Left lobe of liver (tissue), 2 donors: ENCODE data around the gene MTIF3. TPM values are rescaled to one million over a fixed set of nuclear protein-coding genes. Genes with fewer than 3 reads are reported as not detected.

Experiments
- ATAC-seq: fragments of 200-7000 bp; cut with Tn5 transposase; one replicate; pipeline ENCODE4 v1.9.1; 2020; ENCODE audit warnings: mild to moderate bottlenecking, moderate library complexity
- DNase-seq: peaks from one replicate; pipeline ENCODE4 v3.0.0-alpha.2; 2020; ENCODE audit warnings: low spot score
- total RNA-seq: library from RNA; stranded (reverse); gene quantifications from one replicate; pipeline ENCODE4 v1.2.1, GENCODE V29; 2021
- donor health status: DM: no; HTN: no; CAD: no; lungs with moderate emphysema.
- donor health status: DM: no; HTN: yes; CAD: no.

Gene MTIF3
- total RNA-seq, 1 donor from 2014 or later: 24.0 TPM

DNA sequence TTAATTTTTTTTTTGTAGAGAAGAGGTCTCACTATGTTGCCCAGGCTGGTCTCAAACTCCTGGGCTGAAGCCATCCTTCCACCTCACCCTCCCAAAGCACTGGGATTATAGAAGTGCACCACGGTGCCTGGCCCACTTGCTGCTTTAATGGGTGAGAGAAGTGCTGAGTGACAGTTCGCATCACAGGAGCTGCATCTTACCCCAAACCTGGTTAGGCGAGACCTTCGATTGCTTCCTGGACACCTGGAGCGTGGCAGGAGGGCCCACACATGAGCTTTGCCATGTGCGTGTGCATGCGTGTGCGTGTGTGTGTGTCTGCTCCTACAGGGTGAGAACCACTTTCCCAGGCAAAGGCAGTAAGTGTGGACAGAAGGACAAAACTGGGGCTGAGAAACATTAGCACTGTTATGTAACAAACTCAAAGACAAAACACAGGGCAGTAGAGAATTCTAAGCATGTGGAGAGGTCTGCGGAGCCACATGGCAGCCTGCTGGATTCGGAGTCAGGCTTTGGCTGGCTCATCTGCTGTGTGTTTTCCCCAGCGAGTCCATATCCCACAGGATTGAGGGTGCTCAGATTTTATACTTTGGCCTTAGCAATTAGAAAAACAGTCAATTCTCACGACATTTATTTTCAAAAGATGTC lies 11.7 kb upstream of the MTIF3 start:
- ATAC-seq (no peak), DNase-seq (no peak)

DNA sequence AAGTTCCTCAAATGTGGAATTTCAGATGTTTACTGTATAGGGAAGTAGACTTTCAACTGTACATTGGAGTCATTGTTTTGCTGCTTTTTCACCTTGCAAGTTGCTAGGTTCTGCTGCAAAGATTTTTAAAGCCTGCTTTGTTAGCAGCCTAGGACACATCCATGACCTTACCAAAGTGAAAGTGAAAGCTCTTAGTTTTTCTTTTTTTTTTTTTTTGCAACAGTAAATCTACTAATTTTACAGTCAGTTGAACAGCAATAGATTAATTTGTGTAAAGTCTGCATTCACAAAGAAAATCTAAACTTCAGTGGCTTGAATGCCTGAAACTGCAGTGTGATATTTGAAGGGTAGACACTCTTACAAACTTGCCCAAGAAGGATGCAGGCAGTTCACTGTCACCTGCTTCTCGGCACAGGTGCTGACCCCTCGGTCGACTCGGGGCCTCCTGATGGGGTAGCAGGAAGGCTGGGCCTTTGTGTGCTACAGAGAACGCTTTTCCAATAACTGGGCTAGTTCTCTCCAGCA lies 5.0 kb upstream of the MTIF3 start:
- ATAC-seq: peak; percentile 28
- no peak for DNase-seq

DNA sequence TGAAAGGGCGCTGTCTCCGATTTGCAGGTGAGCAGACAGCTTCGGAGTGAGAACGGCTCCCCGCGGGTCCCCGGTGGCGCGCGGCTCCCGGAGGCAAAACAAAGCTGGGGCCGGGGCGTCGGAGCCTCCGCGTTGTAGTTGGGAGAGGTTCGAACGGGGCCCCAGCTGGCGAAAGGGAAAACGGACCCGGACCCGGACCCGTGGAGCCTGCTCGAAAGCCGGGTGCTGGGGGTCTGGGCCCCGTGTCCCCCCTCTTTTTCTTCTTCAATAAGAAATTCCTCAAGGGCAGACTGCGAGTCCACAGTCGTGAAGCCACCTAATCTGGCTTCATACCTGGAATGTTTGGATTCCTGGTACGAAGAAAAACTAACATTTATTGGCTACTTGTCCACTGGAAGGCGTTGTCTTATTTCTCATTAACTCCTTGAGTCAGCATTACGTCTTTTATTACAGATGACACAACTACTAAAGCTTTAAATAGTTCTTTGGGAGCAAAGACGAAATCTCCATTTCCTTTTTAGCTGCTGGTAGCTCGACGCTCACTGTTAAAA lies 632 bp upstream of the MTIF3 start:
- ATAC-seq (peak; percentile 31), DNase-seq (peak; percentile 56)

DNA sequence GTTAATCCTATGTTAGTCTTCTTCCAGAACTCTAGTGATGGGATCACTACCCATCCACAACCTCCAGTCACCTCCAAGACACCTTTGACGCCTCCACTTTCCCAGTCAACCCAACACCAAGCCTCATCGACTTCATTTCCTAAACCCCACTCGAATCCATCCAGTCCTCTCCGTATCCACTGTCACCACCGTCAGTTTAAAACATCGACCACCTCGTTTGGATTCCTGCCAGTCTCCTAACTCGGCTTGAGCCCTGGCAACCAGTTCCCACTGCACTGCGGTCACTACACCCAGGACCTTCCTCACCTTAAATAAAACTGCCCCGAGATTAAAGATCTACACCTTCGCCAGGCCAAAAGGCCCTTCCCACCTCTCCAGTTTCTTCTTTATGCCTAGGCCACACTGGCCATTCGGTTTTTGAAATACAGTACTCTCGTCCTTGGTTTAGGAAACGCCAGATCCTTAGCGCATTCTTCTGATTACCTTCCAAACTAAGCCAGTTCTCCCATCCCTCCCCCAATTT lies 1.2 kb downstream of the MTIF3 start:
- ATAC-seq (no peak), DNase-seq (no peak)

DNA sequence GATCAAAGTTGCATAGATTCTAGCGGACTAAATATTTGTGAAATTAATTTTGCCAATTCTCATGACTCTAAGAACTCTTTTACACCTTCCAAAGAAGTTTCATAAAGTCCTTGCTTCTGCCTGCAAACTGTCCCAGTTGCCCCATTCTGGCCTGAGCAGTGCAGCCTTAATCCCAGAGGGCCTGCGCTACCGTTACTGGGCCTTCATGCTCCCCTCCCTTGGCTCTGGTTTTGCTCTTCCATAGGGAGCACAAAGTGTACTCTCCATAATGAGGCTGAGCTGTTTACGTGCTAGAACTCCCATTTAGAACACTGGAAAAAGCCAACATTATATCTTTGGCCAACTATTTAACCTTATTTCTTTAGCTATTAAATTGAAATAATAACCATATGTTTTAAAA lies 2.1 kb downstream of the MTIF3 start:
- DNase-seq (no peak), ATAC-seq (no peak)

DNA sequence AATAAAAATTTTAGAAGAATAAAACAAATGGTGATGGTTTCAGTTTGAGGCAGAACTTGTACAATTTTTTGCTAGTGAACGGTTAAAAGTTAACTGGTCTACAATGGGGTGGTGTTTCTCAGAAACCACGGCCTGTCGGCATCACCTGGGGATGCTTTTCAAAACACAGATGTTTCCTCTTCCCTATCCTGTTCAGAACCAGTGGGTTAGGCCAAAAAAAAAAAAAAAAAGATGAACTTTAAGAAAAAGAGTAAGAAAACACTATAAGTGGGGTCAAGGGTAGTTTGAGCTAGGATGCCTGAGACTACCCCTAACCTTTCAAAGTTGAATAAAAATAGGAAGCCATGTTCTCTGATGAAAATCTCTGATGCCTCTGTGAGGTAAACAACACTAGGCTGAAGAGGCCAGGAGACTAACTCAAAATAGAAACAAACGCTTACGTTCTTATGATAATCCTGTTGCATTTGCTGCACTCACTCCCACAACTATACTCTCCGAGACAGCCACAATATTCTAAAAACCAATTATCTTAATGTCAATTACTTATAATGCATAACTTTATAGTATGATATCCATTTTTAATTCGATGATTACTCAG lies 3.3 kb downstream of the MTIF3 start:
- no peak for DNase-seq
- no peak for ATAC-seq

DNA sequence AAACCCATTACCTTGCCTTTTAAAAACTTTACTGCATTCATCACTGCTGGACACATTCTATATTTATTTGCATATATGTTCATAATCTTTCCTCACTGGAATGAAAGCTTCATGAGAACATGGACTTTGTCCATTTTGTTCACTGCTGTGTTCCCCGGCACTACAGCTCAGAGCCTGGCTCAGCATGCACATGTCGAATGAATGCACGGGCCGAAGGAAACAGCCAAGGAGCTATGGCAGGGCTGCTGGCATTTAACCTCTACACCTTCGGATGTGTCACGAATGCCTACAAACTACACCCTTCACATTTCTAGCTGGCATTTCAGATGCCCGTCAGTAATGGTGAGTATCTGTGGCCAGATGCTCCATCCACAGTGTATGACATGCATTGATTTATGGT lies 7.6 kb downstream of the MTIF3 start:
- peak; percentile 29 for ATAC-seq
- DNase-seq: no peak

DNA sequence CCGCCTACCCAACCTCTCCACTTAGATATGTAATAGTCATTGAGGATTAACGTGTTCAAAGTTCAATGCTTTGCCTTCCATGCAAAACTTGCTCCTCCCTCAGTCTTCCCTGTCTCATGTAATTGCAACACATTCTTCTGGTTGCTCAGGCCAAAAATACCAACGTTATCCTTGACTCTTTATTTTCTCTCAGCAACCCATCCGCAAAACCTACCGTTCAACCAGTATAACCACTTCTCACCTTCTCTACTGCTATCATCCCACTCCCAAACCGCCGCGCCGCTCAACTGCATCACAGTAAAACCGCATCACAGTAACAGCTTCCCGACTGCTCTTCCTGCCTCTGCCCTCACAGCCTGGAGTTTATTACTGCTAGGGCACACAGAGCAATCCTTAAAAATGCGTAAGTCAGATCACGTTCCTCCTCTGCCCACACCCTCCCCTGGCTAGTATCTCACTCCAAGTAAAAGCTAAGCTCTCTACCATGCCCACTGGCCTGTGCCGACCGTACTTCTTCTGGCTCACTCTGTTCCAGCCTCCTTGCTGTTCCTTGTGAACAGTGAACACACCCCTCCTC lies 8.2 kb downstream of the MTIF3 start:
- DNase-seq: no peak
- ATAC-seq: no peak

DNA sequence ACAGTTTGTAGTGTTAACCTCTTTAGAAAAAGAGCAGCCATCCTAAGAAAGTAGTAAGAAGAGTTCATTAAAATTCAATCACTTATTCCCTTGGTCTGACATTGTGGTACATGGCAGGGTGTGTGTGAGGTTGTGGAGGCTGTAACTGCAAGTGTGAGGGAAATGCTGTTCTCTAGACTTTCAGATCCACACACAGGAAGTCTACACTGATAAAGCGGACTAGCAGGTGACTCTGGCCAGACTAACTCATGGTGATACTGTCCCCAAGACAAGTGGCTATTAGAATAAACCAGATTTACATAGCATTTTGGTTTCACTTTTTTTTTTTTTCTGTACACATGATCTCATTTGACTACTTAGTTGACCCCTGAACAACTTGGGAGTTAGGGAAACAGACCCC lies 10.0 kb downstream of the MTIF3 start:
- DNase-seq: no peak
- ATAC-seq: no peak

DNA sequence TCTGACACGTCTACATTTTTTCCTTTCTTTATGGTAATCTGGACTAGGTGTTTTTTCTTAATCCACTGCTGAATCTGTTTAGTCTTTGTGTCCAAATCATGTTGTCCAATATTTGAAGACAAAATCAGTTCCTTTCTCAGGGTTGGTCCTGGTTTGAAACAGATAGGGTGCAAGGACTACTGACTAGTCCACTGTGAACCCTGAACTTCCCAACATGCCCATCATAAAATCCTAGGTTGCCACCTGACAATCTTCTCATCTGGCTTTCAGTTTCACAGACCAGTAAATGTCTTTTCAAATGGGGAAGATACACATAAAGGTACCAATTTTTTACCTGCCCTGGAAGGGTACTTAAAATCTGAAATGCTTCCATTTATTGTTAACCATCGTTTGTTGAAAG lies 13.2 kb downstream of the MTIF3 start:
- ATAC-seq: no peak
- DNase-seq: no peak

DNA sequence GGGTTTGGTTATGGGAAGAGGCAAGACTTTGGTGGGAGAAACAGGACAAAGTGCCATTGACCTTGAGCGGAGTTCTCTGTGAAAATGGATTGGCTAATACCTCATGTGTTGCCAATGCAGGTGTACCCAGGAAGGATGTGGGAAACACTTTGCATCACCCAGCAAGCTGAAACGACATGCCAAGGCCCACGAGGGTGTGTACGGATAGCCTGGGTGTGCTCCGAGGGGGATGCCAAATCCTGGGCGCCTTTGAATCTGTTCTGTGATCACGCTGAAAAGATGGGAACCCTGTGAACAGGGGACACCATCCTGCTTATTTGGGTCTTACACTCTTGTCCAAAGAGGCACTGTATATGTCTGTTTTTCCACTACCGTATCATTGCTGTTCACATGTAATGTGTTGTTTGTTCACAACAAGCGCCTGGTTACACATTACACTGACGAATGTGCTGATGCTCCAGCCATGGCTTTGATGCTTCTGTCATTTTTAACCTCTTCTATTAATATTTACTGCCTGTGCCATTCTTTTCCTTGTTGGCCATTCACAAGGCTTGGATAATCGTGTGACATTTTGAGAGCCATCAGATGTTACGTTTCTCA lies 17.7 kb downstream of the MTIF3 start:
- ATAC-seq (peak; percentile 46), DNase-seq (no peak)

DNA sequence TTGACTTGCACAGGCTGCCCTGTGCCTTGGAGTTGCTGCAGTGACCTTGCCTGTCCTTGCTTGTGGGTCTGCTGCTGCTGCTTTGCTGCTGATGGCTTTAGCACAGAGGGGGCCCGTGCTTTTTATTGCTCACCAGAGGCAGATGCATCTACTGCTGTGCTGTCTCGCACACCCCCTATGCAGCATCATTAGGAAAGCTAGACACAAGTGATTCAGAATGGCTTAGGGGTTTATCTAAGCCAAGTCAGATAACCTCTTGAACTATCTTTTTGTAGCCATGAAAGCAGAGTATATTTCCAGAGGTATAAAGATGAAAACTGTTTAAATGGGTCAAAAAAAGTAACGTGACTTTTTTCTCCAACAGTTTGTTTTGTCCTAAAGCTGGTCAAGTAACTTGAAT lies 18.2 kb downstream of the MTIF3 start:
- DNase-seq (no peak), ATAC-seq (peak; percentile 14)

DNA sequence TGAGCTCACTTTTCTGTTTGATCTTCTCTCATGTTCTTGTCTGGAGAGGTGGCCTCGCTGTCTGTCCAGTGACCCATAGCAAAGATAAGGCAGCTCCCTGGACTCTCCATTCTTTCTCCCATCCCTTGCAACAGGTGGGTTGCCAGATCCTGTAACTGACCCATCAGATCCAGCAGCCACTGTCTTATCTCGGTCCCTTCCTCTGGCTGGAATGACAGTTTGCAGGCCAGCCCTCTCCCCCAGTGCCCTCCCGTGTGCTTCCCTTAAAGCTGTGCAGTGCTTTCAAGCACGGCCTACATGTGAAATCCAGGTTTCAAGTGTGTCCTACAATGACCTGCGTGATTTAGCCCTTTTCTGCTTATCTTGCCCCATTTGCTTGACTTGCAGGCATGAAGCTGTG lies 22.2 kb downstream of the MTIF3 start:
- ATAC-seq: no peak
- DNase-seq: no peak

DNA sequence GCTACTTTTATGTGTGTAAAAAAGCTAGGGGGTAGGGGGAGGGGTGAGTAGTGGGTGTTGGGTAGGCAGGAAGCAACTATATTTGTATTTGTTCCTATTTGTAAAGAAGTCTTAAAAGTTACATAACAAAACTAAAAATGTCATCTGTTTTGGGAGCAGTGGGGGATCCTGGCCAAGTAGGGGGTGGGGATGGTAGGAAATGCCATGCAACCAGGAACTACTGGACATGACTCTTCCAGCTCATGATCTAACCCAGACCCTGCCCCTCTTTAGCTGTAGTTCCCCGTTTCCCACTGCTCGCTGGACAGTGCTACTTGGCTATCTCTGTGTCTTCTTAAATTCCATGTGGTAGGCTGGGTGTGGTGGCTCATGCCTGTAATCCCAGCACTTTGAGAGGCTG lies 22.7 kb downstream of the MTIF3 start:
- ATAC-seq: no peak
- DNase-seq: no peak

DNA sequence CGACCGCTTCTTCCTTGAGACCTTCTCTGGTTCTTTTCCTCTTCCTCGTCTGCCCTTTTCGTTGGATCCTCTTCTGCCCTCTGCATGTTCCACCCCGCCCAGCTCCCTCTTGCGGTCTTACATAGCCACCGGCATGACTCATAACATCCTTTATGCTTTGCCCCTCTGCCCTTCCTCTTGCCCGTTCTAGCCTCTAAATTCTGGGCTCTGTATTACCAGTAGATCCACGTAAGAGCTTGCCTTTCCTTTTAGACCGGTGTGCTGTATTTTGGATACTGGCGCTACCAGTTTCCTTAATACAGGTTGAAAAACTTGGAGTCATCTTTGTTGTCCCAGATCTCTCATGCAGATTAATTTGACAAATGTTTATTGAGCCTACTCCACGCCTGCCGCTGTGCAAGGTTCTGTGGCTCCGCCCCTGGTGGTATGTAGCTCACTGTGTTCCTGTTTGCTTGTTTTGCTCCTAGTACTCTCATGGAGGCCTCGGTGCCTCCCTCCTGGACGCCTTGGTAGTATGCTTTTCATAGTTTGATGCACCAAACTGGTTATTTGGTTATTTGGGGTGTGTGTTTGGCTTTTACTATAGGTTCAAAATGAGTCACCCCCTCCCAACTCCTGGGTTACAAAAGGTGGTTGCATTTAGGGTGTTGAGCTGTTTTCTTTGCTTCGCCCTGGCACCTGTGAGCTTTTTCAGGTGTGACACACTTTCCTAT lies 24.3 kb downstream of the MTIF3 start:
- DNase-seq (peak; percentile 72), ATAC-seq (peak; percentile 68)

DNA sequence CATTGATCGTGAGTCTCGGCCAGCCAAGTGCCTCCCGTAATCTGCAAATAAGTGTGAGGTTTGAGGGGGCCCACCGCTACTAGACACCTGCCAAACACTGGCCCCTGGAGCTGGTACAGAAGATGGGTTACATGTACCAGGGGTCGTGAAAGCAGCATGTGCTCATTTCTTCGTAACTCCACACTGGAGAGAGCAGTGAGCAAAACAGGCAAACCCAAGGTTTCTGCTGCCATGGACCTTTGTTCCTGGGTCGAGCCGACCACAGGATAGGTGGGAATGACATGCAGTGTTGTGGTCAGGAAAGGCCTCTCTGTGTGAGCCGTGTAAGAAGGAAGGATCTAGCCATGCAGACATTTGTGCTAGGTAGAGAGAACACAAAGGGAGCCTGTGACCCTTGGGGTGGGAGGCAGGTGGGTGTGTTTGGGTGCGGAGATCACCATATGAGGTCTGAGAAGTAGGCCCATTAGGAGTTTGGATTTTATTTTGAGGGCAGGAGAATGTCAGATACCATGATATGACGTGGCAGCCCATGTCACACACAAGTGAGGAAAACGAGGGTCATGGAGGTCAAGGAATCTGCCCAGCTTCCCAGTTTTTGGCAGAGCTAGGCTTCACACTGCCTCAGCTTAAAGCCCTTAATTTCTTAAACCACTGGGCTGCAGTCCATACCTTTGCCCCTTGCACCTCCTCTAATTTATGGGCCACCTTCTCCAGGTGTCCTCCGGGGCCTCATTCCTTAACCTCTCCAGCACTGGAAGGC lies 25.0 kb downstream of the MTIF3 start:
- ATAC-seq (peak; percentile 26), DNase-seq (no peak)

DNA sequence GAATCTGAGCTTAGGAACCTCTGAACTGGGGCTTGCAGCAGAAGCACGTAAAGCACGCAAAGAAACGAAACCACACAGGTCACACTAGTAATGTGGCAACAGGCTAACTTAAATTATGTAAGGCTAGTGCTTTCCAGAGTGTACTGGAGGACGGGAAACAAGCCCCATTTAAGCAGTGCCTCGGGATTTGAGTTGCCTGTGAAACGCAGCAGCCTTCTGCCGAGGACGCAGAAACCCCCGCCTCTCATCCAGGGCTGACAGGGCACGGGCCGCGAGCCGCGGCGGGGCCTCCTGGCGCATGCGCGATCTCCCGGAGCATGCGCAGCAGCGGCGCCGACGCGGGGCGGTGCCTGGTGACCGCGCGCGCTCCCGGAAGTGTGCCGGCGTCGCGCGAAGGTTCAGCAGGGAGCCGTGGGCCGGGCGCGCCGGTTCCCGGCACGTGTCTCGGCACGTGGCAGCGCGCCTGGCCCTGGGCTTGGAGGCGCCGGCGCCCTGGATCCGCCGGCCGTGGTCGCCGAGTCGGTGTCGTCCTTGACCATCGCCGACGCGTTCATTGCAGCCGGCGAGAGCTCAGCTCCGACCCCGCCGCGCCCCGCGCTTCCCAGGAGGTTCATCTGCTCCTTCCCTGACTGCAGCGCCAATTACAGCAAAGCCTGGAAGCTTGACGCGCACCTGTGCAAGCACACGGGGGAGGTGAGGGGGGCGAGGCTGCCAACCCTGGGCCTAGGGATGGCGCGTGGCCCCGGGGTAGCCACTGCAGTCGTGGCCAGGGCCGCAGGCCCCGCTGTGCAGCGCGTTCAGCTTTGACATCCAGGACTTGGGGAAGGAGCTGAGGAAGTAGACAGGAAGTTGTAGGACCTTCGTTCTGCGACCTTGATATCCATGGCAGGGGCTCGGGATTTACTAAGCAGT lies 25.9 kb downstream of the MTIF3 start, which contains the start of gene GTF3A:
TSS of gene GTF3A (plus strand) at position 374 of the 912 bp plus-strand sequence.
- ATAC-seq (peak; percentile 85), DNase-seq (peak; percentile 90)

DNA sequence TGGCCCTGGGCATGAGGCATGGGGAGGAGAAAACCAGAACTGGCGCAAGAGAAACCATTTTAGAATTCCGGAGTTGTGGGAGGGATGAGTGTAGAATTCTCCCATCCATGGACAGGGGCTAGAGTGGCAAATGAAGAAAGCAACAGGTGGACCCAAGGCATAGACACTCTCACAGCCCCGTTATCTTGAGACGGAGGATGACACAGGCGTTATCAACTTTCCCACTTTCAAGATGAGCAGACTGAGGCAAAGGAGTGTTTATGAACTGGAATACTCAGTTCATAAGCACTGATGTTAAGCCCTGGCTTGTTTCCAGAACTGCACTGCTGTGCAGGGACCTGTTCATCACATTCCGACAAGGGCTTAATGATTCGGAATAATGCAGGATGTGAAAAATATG lies 27.0 kb downstream of the MTIF3 start:
- ATAC-seq: no peak
- DNase-seq: no peak
